ES-I3 (cell line): Measurements from ENCODE around the gene CACNG7.
A peak's percentile ranks its signal among the peaks of the same experiment; 100 is the strongest.

Experiments used
- H3K36me3 ChIP-seq: 2 replicates; pipeline ENCODE4 v1.6.1; 2013; ENCODE audit warnings: mild to moderate bottlenecking, low read length, control low read depth, moderate library complexity; ENCODE audit not compliant: insufficient read depth
- H3K4me1 ChIP-seq: 2 replicates; pipeline ENCODE4 v1.6.1; 2013; ENCODE audit warnings: mild to moderate bottlenecking, control low read depth, low read length; ENCODE audit not compliant: insufficient read depth
- H3K9ac ChIP-seq: 2 replicates; pipeline ENCODE4 v1.6.1; 2013; ENCODE audit warnings: low read depth, mild to moderate bottlenecking, low read length, moderate library complexity
- H3K9me3 ChIP-seq: 2 replicates; pipeline ENCODE4 v1.6.1; 2013; ENCODE audit warnings: mild to moderate bottlenecking, low read length, moderate library complexity; ENCODE audit not compliant: control insufficient read depth, insufficient read depth

CACNG7 gene

GRCh38 chr19:53906211-53907192 lies 2.6 kb upstream of the CACNG7 start:
- H3K9me3 ChIP-seq = no peaks in the 10 kb centered on the region
- no peaks in the 10 kb centered on the region for H3K36me3 ChIP-seq
- peak overlapping the region; percentile 79 for H3K9ac ChIP-seq
- H3K4me1 ChIP-seq = no peaks in the 10 kb centered on the region; the same call in none of the 2 replicates

- Histone ChIP-seq H3K9ac (peak overlapping the region; percentile 79; the same call in 1 of the 2 replicates), H3K9me3 (no peaks in the 10 kb centered on the region), H3K4me1 (no peaks in the 10 kb centered on the region; the same call in none of the 2 replicates), H3K36me3 (no peaks in the 10 kb centered on the region)
Observed at GRCh38 chr19:53907193-53907581, 1.9 kb upstream of the CACNG7 start.

GRCh38 chr19:53907690-53908089 lies 1.4 kb upstream of the CACNG7 start:
- no peaks in the 10 kb centered on the region for H3K9me3 ChIP-seq
- H3K9ac ChIP-seq = peak overlapping the region; percentile 79
- H3K36me3 ChIP-seq = no peaks in the 10 kb centered on the region
- H3K4me1 ChIP-seq = no peaks in the 10 kb centered on the region; the same call in none of the 2 replicates

GRCh38 chr19:53908106-53908934 lies 758 bp upstream of the CACNG7 start:
- no peaks in the 10 kb centered on the region; the same call in none of the 2 replicates for H3K4me1 ChIP-seq
- H3K9ac ChIP-seq = peak overlapping the region; percentile 79
- H3K9me3 ChIP-seq = no peaks in the 10 kb centered on the region
- H3K36me3 ChIP-seq = no peaks in the 10 kb centered on the region

- no peaks in the 10 kb centered on the region for H3K36me3 ChIP-seq
- H3K9me3 ChIP-seq = no peaks in the 10 kb centered on the region
- H3K4me1 ChIP-seq = no peaks in the 10 kb centered on the region; the same call in none of the 2 replicates
- peak overlapping the region; percentile 56 for H3K9ac ChIP-seq
Observed at GRCh38 chr19:53909471-53910169, 542 bp downstream of the CACNG7 start.

- Histone ChIP-seq H3K9me3 (no peaks in the 10 kb centered on the region), H3K4me1 (no peaks in the 10 kb centered on the region; the same call in none of the 2 replicates), H3K36me3 (no peaks in the 10 kb centered on the region), H3K9ac (peak overlapping the region; percentile 56; the same call in 1 of the 2 replicates)
Observed at GRCh38 chr19:53910170-53910518, 1.1 kb downstream of the CACNG7 start.

GRCh38 chr19:53912653-53913052 lies 3.6 kb downstream of the CACNG7 start:
- no peaks in the 10 kb centered on the region; the same call in none of the 2 replicates for H3K4me1 ChIP-seq
- no peaks in the 10 kb centered on the region; the same call in 1 of the 2 replicates for H3K36me3 ChIP-seq
- no peaks in the 10 kb centered on the region for H3K9me3 ChIP-seq
- no peak overlapping the region for H3K9ac ChIP-seq

GRCh38 chr19:53915000-53915399 lies 5.9 kb downstream of the CACNG7 start:
- Histone ChIP-seq H3K9me3 (no peaks in the 10 kb centered on the region), H3K36me3 (no peaks in the 10 kb centered on the region; the same call in 1 of the 2 replicates), H3K9ac (no peak overlapping the region), H3K4me1 (no peaks in the 10 kb centered on the region; the same call in none of the 2 replicates)

GRCh38 chr19:53916004-53916403 lies 6.9 kb downstream of the CACNG7 start:
- Histone ChIP-seq H3K9ac (no peak overlapping the region), H3K4me1 (no peaks in the 10 kb centered on the region; the same call in 1 of the 2 replicates), H3K9me3 (no peaks in the 10 kb centered on the region), H3K36me3 (no peaks in the 10 kb centered on the region; the same call in 1 of the 2 replicates)

GRCh38 chr19:53917356-53917755 lies 8.3 kb downstream of the CACNG7 start:
- Histone ChIP-seq H3K4me1 (no peaks in the 10 kb centered on the region; the same call in 1 of the 2 replicates), H3K9me3 (no peaks in the 10 kb centered on the region), H3K36me3 (no peaks in the 10 kb centered on the region; the same call in 1 of the 2 replicates), H3K9ac (no peak overlapping the region)

GRCh38 chr19:53927739-53928138 lies 18.7 kb downstream of the CACNG7 start:
- H3K4me1 ChIP-seq = no peaks in the 10 kb centered on the region
- no peaks in the 10 kb centered on the region for H3K9me3 ChIP-seq
- no peaks in the 10 kb centered on the region for H3K36me3 ChIP-seq
- H3K9ac ChIP-seq = no peak overlapping the region

GRCh38 chr19:53936029-53936428 lies 27.0 kb downstream of the CACNG7 start:
- Histone ChIP-seq H3K9me3 (no peaks in the 10 kb centered on the region), H3K36me3 (no peaks in the 10 kb centered on the region; the same call in 1 of the 2 replicates), H3K4me1 (no peaks in the 10 kb centered on the region), H3K9ac (no peak overlapping the region)

GRCh38 chr19:53942001-53942786 lies 33.1 kb downstream of the CACNG7 start:
- Histone ChIP-seq H3K9ac (peak overlapping the region; percentile 84), H3K4me1 (no peaks in the 10 kb centered on the region), H3K36me3 (no peaks in the 10 kb centered on the region), H3K9me3 (no peaks in the 10 kb centered on the region)
